Activated CD8-positive, alpha-beta T cell treated with anti-CD3 and anti-CD28 coated beads for 36 hours (primary cell): ENCODE measurements around the gene UBE2QL1. TPM values are rescaled to one million over a fixed set of nuclear protein-coding genes. Genes with fewer than 3 reads are reported as not detected.

Experiments used
- ATAC-seq: fragments of 200-7000 bp; cut with Tn5 transposase; one replicate; pipeline ENCODE4 v1.10.0; 2021; ENCODE audit warnings: mild to moderate bottlenecking, moderate library complexity
- CTCF ChIA-PET: fragments of 350-600 bp; sonication (Branson Sonifier 250); formaldehyde crosslinking; loops from one replicate; lab custom pipeline; 2021; ENCODE audit warnings: antibody characterized with exemption; lab: Charles Lee
- POLR2A ChIA-PET: fragments of 350-600 bp; sonication (Branson Sonifier 250); formaldehyde crosslinking; loops from one replicate; lab custom pipeline; 2021; ENCODE audit warnings: antibody characterized with exemption; lab: Charles Lee
- DNase-seq: peaks from one replicate; pipeline ENCODE4 v3.0.0-alpha.2; 2020
- H3K27ac Mint-ChIP-seq: one replicate; pipeline ENCODE4 v1.8.0; 2021; ENCODE audit warnings: mild to moderate bottlenecking, mixed read lengths
- H3K27me3 Mint-ChIP-seq: one replicate; pipeline ENCODE4 v1.8.0; 2021; ENCODE audit warnings: mixed read lengths
- H3K36me3 Mint-ChIP-seq: one replicate; pipeline ENCODE4 v1.8.0; 2021; ENCODE audit warnings: low read depth, mixed read lengths
- H3K4me1 Mint-ChIP-seq: one replicate; pipeline ENCODE4 v1.8.0; 2021; ENCODE audit warnings: low read depth, mixed read lengths
- H3K4me3 Mint-ChIP-seq: one replicate; pipeline ENCODE4 v1.8.0; 2021; ENCODE audit warnings: mild to moderate bottlenecking, moderate library complexity, mixed read lengths
- H3K9me3 Mint-ChIP-seq: one replicate; pipeline ENCODE4 v1.8.0; 2021; ENCODE audit warnings: mixed read lengths
- CTCF ChIP-seq: fragments of 200-600 bp; IDR thresholded peaks from one replicate; pipeline ENCODE4 v1.8.0; 2022; ENCODE audit warnings: antibody characterized with exemption, mild to moderate bottlenecking
- intact Hi-C: fragments of 100-400 bp; cut with micrococcal nuclease; formaldehyde crosslinking; loops from one replicate; pipeline ENCODE4 v1.10.0; 2022
- total RNA-seq, 2 experiments: library from RNA; stranded (reverse); gene quantifications; one replicate each; pipeline ENCODE4 v1.2.3, GENCODE V29; 2021

UBE2QL1 gene
- total RNA-seq, 2 experiments from 2014 or later = not detected

- Mint-ChIP-seq H3K4me3 (no peak overlapping the region), H3K36me3 (no peaks in the 10 kb centered on the region), H3K4me1 (no peaks in the 10 kb centered on the region), H3K27ac (no peak overlapping the region), H3K9me3 (no peaks in the 10 kb centered on the region), H3K27me3 (peaks cover 15% of the 10 kb centered on the region)
- intact Hi-C loops = no loop called here
- ATAC-seq = no peak
- ChIA-PET POLR2A (no interaction called here), CTCF (no interaction called here)
- no peak for DNase-seq
- TF ChIP-seq CTCF = no peak
These were observed 21.0 kb upstream of the UBE2QL1 start for GRCh38 chr5:6427694-6428093.

GRCh38 chr5:6430418-6431028, 18.1 kb upstream of the UBE2QL1 start:
- no peak for TF ChIP-seq CTCF
- no peaks in the 10 kb centered on the region for H3K9me3 Mint-ChIP-seq
- no peak overlapping the region for H3K4me3 Mint-ChIP-seq
- H3K27me3 Mint-ChIP-seq = peaks cover 27% of the 10 kb centered on the region
- intact Hi-C loops = no loop called here
- DNase-seq (no peak), ATAC-seq (no peak)
- H3K4me1 Mint-ChIP-seq = no peaks in the 10 kb centered on the region
- POLR2A ChIA-PET = no interaction called here
- CTCF ChIA-PET = no interaction called here
- H3K27ac Mint-ChIP-seq = no peak overlapping the region
- no peaks in the 10 kb centered on the region for H3K36me3 Mint-ChIP-seq

GRCh38 chr5:6431214-6432195, 17.2 kb upstream of the UBE2QL1 start:
- DNase-seq (no peak), ATAC-seq (no peak)
- Mint-ChIP-seq H3K36me3 (no peaks in the 10 kb centered on the region), H3K4me3 (no peak overlapping the region), H3K9me3 (no peaks in the 10 kb centered on the region), H3K27me3 (peaks cover 31% of the 10 kb centered on the region), H3K4me1 (no peaks in the 10 kb centered on the region), H3K27ac (no peak overlapping the region)
- no peak for TF ChIP-seq CTCF
- ChIA-PET CTCF (no interaction called here), POLR2A (no interaction called here)
- intact Hi-C loops = no loop called here

GRCh38 chr5:6432206-6432605, 16.5 kb upstream of the UBE2QL1 start:
- Mint-ChIP-seq H3K27me3 (peaks cover 32% of the 10 kb centered on the region), H3K9me3 (no peaks in the 10 kb centered on the region), H3K36me3 (no peaks in the 10 kb centered on the region), H3K27ac (no peak overlapping the region), H3K4me3 (no peak overlapping the region), H3K4me1 (no peaks in the 10 kb centered on the region)
- intact Hi-C loops = no loop called here
- TF ChIP-seq CTCF = no peak
- no peak for ATAC-seq
- ChIA-PET POLR2A (no interaction called here), CTCF (no interaction called here)
- no peak for DNase-seq

- no peak overlapping the region for H3K27ac Mint-ChIP-seq
- intact Hi-C loops = no loop called here
- TF ChIP-seq CTCF = no peak
- H3K36me3 Mint-ChIP-seq = no peaks in the 10 kb centered on the region
- H3K4me3 Mint-ChIP-seq = no peak overlapping the region
- H3K27me3 Mint-ChIP-seq = peaks cover 28% of the 10 kb centered on the region
- no peak for ATAC-seq
- POLR2A ChIA-PET = no interaction called here
- no peaks in the 10 kb centered on the region for H3K4me1 Mint-ChIP-seq
- CTCF ChIA-PET = interaction anchor here (0.8 to 1.2 kb wide), 5 partner anchors 9 to 143 kb away, joined by 3 read pairs; no protein-coding TSS in a partner anchor
- H3K9me3 Mint-ChIP-seq = no peaks in the 10 kb centered on the region
- DNase-seq = no peak
These were observed 13.9 kb upstream of the UBE2QL1 start for GRCh38 chr5:6434731-6435130.
